HCT116 (cell line): ENCODE data around the gene PUM1. TPM values are rescaled to one million over a fixed set of nuclear protein-coding genes. Genes with fewer than 3 reads are reported as not detected.

Experiments
- ATAC-seq: fragments of 200-7000 bp; cut with Tn5 transposase; 2 replicates; pipeline ENCODE4 v1.9.1; 2020; ENCODE audit warnings: mild to moderate bottlenecking, moderate library complexity
- BruUV-seq: library from RNA; stranded (reverse); fragments of 400-500 nt; replicated peaks from 2 replicates; lab custom pipeline; 2021; lab: Mats Ljungman, UMichigan
- CTCF ChIA-PET: fragments of 300-600 bp; sonication (Branson Sonifier 250); formaldehyde crosslinking; loops from one replicate; lab custom pipeline; 2021; ENCODE audit warnings: antibody characterized with exemption; lab: Charles Lee
- POLR2A ChIA-PET: fragments of 300-600, 350-600 bp; sonication (Branson Sonifier 250); formaldehyde crosslinking; loops from one replicate; lab custom pipeline; 2021; ENCODE audit warnings: antibody characterized with exemption; lab: Charles Lee
- RAD21 ChIA-PET, 2 experiments: fragments of 300-600 bp; sonication (Branson Sonifier 250); formaldehyde crosslinking; loops; one replicate each; lab custom pipeline; 2023; ENCODE audit warnings: low total read pairs in 2 of 2; ENCODE audit not compliant: uncharacterized antibody in 2 of 2, unreplicated experiment in 2 of 2, low non-redundant PET in 1 of 2; lab: Charles Lee
- DNase-seq: peaks from one replicate; pipeline ENCODE4 v3.0.0-alpha.2; 2010; ENCODE audit warnings: low read depth, low spot score
- H2AFZ ChIP-seq: fragments of 200-600 bp; shearing (Covaris generic), sonication (generic); 2 replicates; pipeline ENCODE4 v1.6.1; 2017; ENCODE audit warnings: low read depth, mixed run types, mixed read lengths, antibody characterized with exemption, low read length; ENCODE audit not compliant: poor library complexity, severe bottlenecking
- H3K27ac ChIP-seq: 2 replicates; pipeline ENCODE4 v1.5.1; 2012; ENCODE audit warnings: low read depth, low read length
- H3K27me3 ChIP-seq: fragments of 200-600 bp; sonication (generic); 2 replicates; pipeline ENCODE4 v1.6.1; 2016; ENCODE audit warnings: mixed run types, low read length, mixed read lengths; ENCODE audit not compliant: insufficient read depth
- H3K36me3 ChIP-seq, 2 experiments: fragments of 200-500 bp in 1 of 2; fragments of 200-600 bp in 1 of 2; sonication (Bioruptor generic) in 1 of 2; sonication (generic) in 1 of 2; 2 replicates each; pipeline versions ENCODE4 v1.5.1 to v1.6.1; 2014 to 2016; ENCODE audit warnings: low read length in 2 of 2, inconsistent platforms in 1 of 2, mixed read lengths in 1 of 2, mixed run types in 1 of 2; ENCODE audit not compliant: insufficient read depth in 2 of 2, control insufficient read depth in 1 of 2
- H3K4me1 ChIP-seq, 2 experiments: fragments of 200-600 bp in 1 of 2; sonication (generic) in 1 of 2; 2 replicates each; pipeline versions ENCODE4 v1.5.1 to v1.6.1; 2012 to 2017; ENCODE audit warnings: low read length in 2 of 2, inconsistent platforms in 1 of 2, mild to moderate bottlenecking in 1 of 2, mixed read lengths in 1 of 2, mixed run types in 1 of 2, moderate library complexity in 1 of 2; ENCODE audit not compliant: insufficient read depth in 2 of 2, control insufficient read depth in 1 of 2
- H3K4me2 ChIP-seq: fragments of 200-600 bp; sonication (generic); 2 replicates; pipeline ENCODE4 v1.6.1; 2017; ENCODE audit warnings: mixed run types, low read length, mixed read lengths
- H3K4me3 ChIP-seq, 2 experiments: fragments of 200-600 bp in 1 of 2; sonication (generic) in 1 of 2; replicated peaks in 1 of 2; 2 replicates each; pipeline ENCODE4 v1.5.1; 2011 to 2016; ENCODE audit warnings: low read length in 2 of 2, control low read depth in 1 of 2, low read depth in 1 of 2, mild to moderate bottlenecking in 1 of 2, mixed read lengths in 1 of 2, mixed run types in 1 of 2
- H3K79me2 ChIP-seq: fragments of 200-600 bp; sonication (generic); 2 replicates; pipeline ENCODE4 v1.6.1; 2017; ENCODE audit warnings: mild to moderate bottlenecking, mixed run types, low read length, moderate library complexity, mixed read lengths; ENCODE audit not compliant: insufficient read depth
- H3K9ac ChIP-seq: fragments of 200-600 bp; sonication (generic); 2 replicates; pipeline ENCODE4 v1.6.1; 2016; ENCODE audit warnings: low read length, mixed read lengths
- H3K9me2 ChIP-seq: fragments of 200-600 bp; sonication (generic), shearing (Covaris generic); 2 replicates; pipeline ENCODE4 v1.6.1; 2017; ENCODE audit warnings: mixed run types, mild to moderate bottlenecking, moderate library complexity; ENCODE audit not compliant: insufficient read depth
- H3K9me3 ChIP-seq, 2 experiments: fragments of 200-500 bp in 1 of 2; fragments of 200-600 bp in 1 of 2; sonication (Bioruptor generic) in 1 of 2; sonication (generic) in 1 of 2; 2 replicates each; pipeline ENCODE4 v1.6.1; 2014 to 2017; ENCODE audit warnings: low read length in 2 of 2, mixed read lengths in 2 of 2, inconsistent platforms in 1 of 2, low read depth in 1 of 2, mild to moderate bottlenecking in 1 of 2, mixed run types in 1 of 2, moderate library complexity in 1 of 2; ENCODE audit not compliant: control insufficient read depth in 1 of 2, insufficient read depth in 1 of 2
- H4K20me1 ChIP-seq: fragments of 200-600 bp; sonication (generic), shearing (Covaris generic); 2 replicates; pipeline ENCODE4 v1.6.1; 2017; ENCODE audit warnings: mixed run types, mild to moderate bottlenecking, moderate library complexity; ENCODE audit not compliant: insufficient read depth
- ATF3 ChIP-seq: IDR thresholded peaks from 2 replicates; pipeline ENCODE4 v1.6.1; 2012
- CTCF ChIP-seq, 3 experiments: fragments of 200-600 bp in 1 of 3; sonication (generic) in 1 of 3; IDR thresholded peaks in 2 of 3; conservative IDR thresholded peaks in 1 of 3; 2 replicates each; pipeline ENCODE4 v1.5.1; 2012 to 2017; ENCODE audit warnings: low read depth in 2 of 3, low read length in 2 of 3, antibody characterized with exemption in 1 of 3, borderline replicate concordance in 1 of 3, control low read depth in 1 of 3, mild to moderate bottlenecking in 1 of 3, mixed read lengths in 1 of 3, mixed run types in 1 of 3, moderate library complexity in 1 of 3; ENCODE audit not compliant: insufficient read depth in 1 of 3
- ELF1 ChIP-seq: IDR thresholded peaks from 2 replicates; pipeline ENCODE4 v1.6.1; 2012; ENCODE audit warnings: low read depth, borderline replicate concordance
- EZH2 ChIP-seq: fragments of 200-600 bp; sonication (generic); IDR thresholded peaks from 2 replicates; pipeline ENCODE4 v1.6.1; 2017; ENCODE audit warnings: antibody characterized with exemption, mixed run types
- EZH2phosphoT487 ChIP-seq: fragments of 200-600 bp; IDR thresholded peaks from 2 replicates; pipeline ENCODE4 v1.6.1; 2018; ENCODE audit warnings: antibody characterized with exemption, borderline replicate concordance
- FOSL1 ChIP-seq: IDR thresholded peaks from 2 replicates; pipeline ENCODE4 v1.6.1; 2012; ENCODE audit warnings: low read depth
- JUND ChIP-seq: IDR thresholded peaks from 2 replicates; pipeline ENCODE4 v1.6.1; 2012
- MAX ChIP-seq: IDR thresholded peaks from 2 replicates; pipeline ENCODE4 v1.6.1; 2012
- POLR2AphosphoS5 ChIP-seq: IDR thresholded peaks from 2 replicates; pipeline ENCODE4 v1.6.1; 2011; ENCODE audit warnings: mild to moderate bottlenecking, low read depth, low read length, moderate library complexity
- RAD21 ChIP-seq: IDR thresholded peaks from 2 replicates; pipeline ENCODE4 v1.6.1; 2012; ENCODE audit warnings: low read depth, mild to moderate bottlenecking
- REST ChIP-seq: IDR thresholded peaks from 2 replicates; pipeline ENCODE4 v1.6.1; 2012; ENCODE audit warnings: low read depth
- SIN3A ChIP-seq: IDR thresholded peaks from 2 replicates; pipeline ENCODE4 v1.6.1; 2012; ENCODE audit warnings: low read depth
- SP1 ChIP-seq: IDR thresholded peaks from 2 replicates; pipeline ENCODE4 v1.6.1; 2012; ENCODE audit warnings: low read depth
- TCF7L2 ChIP-seq: IDR thresholded peaks from 2 replicates; pipeline ENCODE4 v1.7.0; 2011; ENCODE audit warnings: borderline replicate concordance, inconsistent platforms; ENCODE audit not compliant: insufficient read depth, insufficient read length; ENCODE audit errors: extremely low read depth
- ZFX ChIP-seq: fragments of 450-650 bp; IDR thresholded peaks from 2 replicates; pipeline ENCODE4 v1.6.1; 2017
- ZNF274 ChIP-seq: fragments of 200-500 bp; sonication (Bioruptor generic); IDR thresholded peaks from 2 replicates; pipeline ENCODE4 v1.6.1; 2014; ENCODE audit warnings: mild to moderate bottlenecking, low read depth, low read length, inconsistent platforms
- intact Hi-C: fragments of 100-400 bp; cut with micrococcal nuclease; formaldehyde crosslinking; loops from 2 replicates; pipeline ENCODE4 v1.10.0; 2022
- total RNA-seq: library from RNA; stranded (reverse); gene quantifications from one replicate; pipeline ENCODE4 v1.2.1, GENCODE V29; 2021; ENCODE audit not compliant: unreplicated experiment

PUM1 gene
- total RNA-seq, 1 experiment from 2014 or later = 113 TPM

GRCh38 chr1:30984991-30985503 lies 80.5 kb downstream of the PUM1 start:
- CTCF ChIA-PET = no interaction called here
- H3K9ac ChIP-seq = no peak overlapping the region
- H3K9me3 ChIP-seq = no peaks in the 10 kb centered on the region
- no peak overlapping the region for H3K27ac ChIP-seq
- H3K79me2 ChIP-seq = peaks cover 98% of the 10 kb centered on the region
- intact Hi-C loops = no loop called here
- no peaks in the 10 kb centered on the region for H3K9me2 ChIP-seq
- POLR2A ChIA-PET = no interaction called here
- no peak overlapping the region for H3K4me3 ChIP-seq
- TF ChIP-seq EZH2phosphoT487 (no peak), RAD21 (no peak), POLR2AphosphoS5 (no peak), ELF1 (no peak), TCF7L2 (no peak), FOSL1 (no peak), ZNF274 (no peak), MAX (no peak), ZFX (no peak), REST (no peak), JUND (no peak), SP1 (no peak), CTCF (IDR thresholded peaks at IDR 0.05 in 2 of 3, conservative IDR thresholded peaks at IDR 0.05 in 1 of 3; ENCODE audit: borderline replicate concordance in 1 of 3, insufficient read depth in 1 of 3, low read depth in 2 of 3, low read length in 2 of 3) (no peak), ATF3 (no peak), EZH2 (no peak), SIN3A (no peak)
- TF ChIP-seq, all 23 proteins: peak for 0
- RAD21 ChIA-PET = no interaction called here
- no peaks in the 10 kb centered on the region for H3K4me1 ChIP-seq
- H3K4me2 ChIP-seq = no peak overlapping the region
- H3K36me3 ChIP-seq = peaks cover 3 to 15% of the 10 kb centered on the region in 2 experiments; a peak in 3 of 4 replicates
- H4K20me1 ChIP-seq = peaks cover 31% of the 10 kb centered on the region; the same call in 1 of the 2 replicates
- H3K27me3 ChIP-seq = no peaks in the 10 kb centered on the region
- H2AFZ ChIP-seq = no peak overlapping the region
- no peak for ATAC-seq
- no peak for DNase-seq
- no TSS peak for BruUV-seq
